Measurements from ENCODE around the gene MATN3. TPM values are rescaled to one million over a fixed set of nuclear protein-coding genes. Genes with fewer than 3 reads are reported as not detected.

MATN3 gene
- total RNA-seq, 2 donors from 2014 or later = not detected

- peaks cover 21 to 30% of the 10 kb centered on the region in 2 donors for H3K27me3 Mint-ChIP-seq
- DNase-seq (ENCODE audit: low spot score) (no peak), ATAC-seq (no peak)
- no peaks in the 10 kb centered on the region for H3K9me3 Mint-ChIP-seq
- H3K27ac Mint-ChIP-seq = no peak overlapping the region
- H3K4me1 Mint-ChIP-seq (ENCODE audit: low read depth in 2 of 2) = no peaks in the 10 kb centered on the region
- no peaks in the 10 kb centered on the region for H3K36me3 Mint-ChIP-seq
- H3K4me3 Mint-ChIP-seq = no peak overlapping the region
These were observed 7.3 kb downstream of the MATN3 start for GRCh38 chr2:20005067-20005627.

DNA sequence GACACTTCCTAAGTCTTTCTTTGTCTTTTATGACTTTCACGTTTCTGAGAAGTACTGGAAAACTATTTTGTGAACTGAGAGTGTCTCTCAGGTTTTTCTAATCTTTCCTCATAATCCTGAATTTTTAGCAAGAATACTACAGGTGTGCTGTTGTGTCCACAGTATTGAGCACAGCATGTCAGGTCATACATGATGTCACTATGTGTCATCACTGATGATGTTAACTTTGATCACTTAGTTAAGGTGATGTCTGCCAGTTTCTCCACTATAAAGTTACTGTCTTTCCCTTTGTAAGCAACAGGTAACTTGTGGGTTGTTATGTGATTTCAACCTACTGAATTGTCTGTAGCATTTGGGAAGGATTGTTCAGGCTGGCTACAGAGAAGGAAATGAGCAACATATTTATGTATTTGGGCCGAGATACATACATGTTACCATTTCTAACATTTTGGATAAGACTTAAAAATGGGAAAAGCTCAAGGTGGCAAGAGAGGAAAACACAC is 11.1 kb downstream of the MATN3 start:
- Mint-ChIP-seq H3K4me3 (no peak overlapping the region), H3K27me3 (peaks cover 26 to 38% of the 10 kb centered on the region in 2 donors), H3K36me3 (no peaks in the 10 kb centered on the region), H3K4me1 (ENCODE audit: low read depth in 2 of 2) (no peaks in the 10 kb centered on the region), H3K9me3 (no peaks in the 10 kb centered on the region), H3K27ac (no peak overlapping the region)
- no peak for ATAC-seq
- DNase-seq (ENCODE audit: low spot score) = no peak

DNA sequence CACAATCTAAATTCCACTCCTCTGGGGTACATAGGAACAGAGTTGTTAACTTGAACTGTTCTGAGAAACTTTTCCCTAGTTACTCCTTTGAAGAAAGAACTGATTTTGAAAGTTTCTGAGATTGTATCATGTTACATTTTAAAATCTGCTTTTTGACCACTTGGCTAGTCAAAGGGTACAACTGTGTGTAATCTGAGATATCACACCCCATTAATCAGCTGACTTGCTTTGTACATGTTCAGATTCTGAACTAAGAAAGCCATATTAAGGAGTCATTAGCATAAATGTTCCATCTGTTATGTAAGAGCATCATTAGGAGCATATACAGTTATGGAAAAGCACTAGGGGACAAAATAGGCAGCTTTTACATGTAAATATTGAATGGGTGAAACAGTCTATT is 18.7 kb downstream of the MATN3 start:
- DNase-seq (ENCODE audit: low spot score) = no peak
- peaks cover 13 to 18% of the 10 kb centered on the region in 2 donors for H3K4me1 Mint-ChIP-seq (ENCODE audit: low read depth in 2 of 2)
- H3K36me3 Mint-ChIP-seq = peaks cover 7% of the 10 kb centered on the region
- no peaks in the 10 kb centered on the region for H3K9me3 Mint-ChIP-seq
- H3K27me3 Mint-ChIP-seq = peaks cover 25 to 29% of the 10 kb centered on the region in 2 donors
- H3K27ac Mint-ChIP-seq = no peak overlapping the region
- no peak for ATAC-seq
- no peak overlapping the region for H3K4me3 Mint-ChIP-seq

GRCh38 chr2:19991895-19992294 is 20.6 kb downstream of the MATN3 start:
- Mint-ChIP-seq H3K4me1 (ENCODE audit: low read depth in 2 of 2) (peaks cover 19 to 25% of the 10 kb centered on the region in 2 donors), H3K27ac (no peak overlapping the region), H3K36me3 (peaks cover 7% of the 10 kb centered on the region), H3K4me3 (no peak overlapping the region), H3K27me3 (peaks cover 20 to 29% of the 10 kb centered on the region in 2 donors), H3K9me3 (no peaks in the 10 kb centered on the region)
- no peak for DNase-seq (ENCODE audit: low spot score)
- no peak for ATAC-seq

- no peak for DNase-seq (ENCODE audit: low spot score)
- Mint-ChIP-seq H3K27me3 (peaks cover 15 to 18% of the 10 kb centered on the region in 2 donors), H3K27ac (peak overlapping the region; percentile 61 to 92), H3K9me3 (no peaks in the 10 kb centered on the region), H3K4me1 (ENCODE audit: low read depth in 2 of 2) (peaks cover 19 to 32% of the 10 kb centered on the region in 2 donors), H3K4me3 (peak overlapping the region; percentile 95), H3K36me3 (peaks cover 11% of the 10 kb centered on the region)
- no peak for ATAC-seq
These were observed 22.1 kb downstream of the MATN3 start for GRCh38 chr2:19990416-19990728.

DNA sequence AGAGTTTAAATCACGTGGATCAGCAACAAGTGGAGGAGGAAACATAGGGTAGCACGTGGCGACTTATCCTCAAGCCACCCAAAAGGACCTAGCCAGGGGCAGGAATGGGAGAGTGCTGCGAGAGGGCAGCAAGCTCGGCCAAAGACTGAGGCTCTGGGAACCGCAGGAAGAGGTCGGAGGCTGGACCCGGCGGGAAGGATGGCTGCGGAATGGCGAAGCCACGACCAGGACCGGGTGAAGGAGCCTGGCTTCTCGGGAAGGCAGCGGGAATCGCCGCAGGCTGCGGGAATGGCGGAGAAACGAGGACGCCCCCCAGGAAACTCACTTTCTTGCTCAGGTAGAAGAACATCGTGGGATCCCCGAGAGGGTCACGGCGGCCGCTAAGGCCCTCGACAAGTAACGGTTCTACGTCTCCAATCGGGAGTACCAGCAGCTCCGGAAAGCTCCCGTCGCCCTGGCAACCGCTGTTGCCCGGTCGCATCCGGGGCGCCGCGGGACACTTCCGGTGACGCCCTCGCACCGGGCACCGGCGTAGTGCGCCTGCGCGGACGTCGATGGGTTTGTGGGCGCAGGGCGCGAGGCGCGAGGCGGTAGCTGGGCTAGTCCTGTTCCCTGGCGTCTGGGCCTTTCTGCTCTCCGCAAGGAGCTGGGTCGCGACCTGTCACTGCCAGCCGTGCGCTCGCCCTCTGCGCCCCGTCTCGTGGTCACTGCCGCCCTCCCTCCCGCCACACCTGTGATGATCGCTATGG is 22.6 kb downstream of the MATN3 start, which contains the start of gene WDR35:
Gene WDR35, minus strand, starts transcription at position 439 of the 749 bp plus-strand sequence. Its CDS starts 90 bp downstream, at position 349.
- peaks cover 15 to 18% of the 10 kb centered on the region in 2 donors for H3K27me3 Mint-ChIP-seq
- H3K4me3 Mint-ChIP-seq = peak within 1 kb of the TSS; percentile 95
- H3K36me3 Mint-ChIP-seq = peaks cover 11% of the 10 kb centered on the region
- DNase-seq (ENCODE audit: low spot score) (peak; percentile 95), ATAC-seq (peak; percentile 98 to 99)
- H3K9me3 Mint-ChIP-seq = no peaks in the 10 kb centered on the region
- peak within 1 kb of the TSS; percentile 61 to 92 for H3K27ac Mint-ChIP-seq
- peaks cover 19 to 32% of the 10 kb centered on the region in 2 donors for H3K4me1 Mint-ChIP-seq (ENCODE audit: low read depth in 2 of 2)

GRCh38 chr2:19989342-19989666 is 23.2 kb downstream of the MATN3 start:
- ATAC-seq (no peak), DNase-seq (ENCODE audit: low spot score) (no peak)
- H3K9me3 Mint-ChIP-seq = no peaks in the 10 kb centered on the region
- peaks cover 14 to 15% of the 10 kb centered on the region in 2 donors for H3K27me3 Mint-ChIP-seq
- peaks cover 11% of the 10 kb centered on the region for H3K36me3 Mint-ChIP-seq
- H3K4me1 Mint-ChIP-seq (ENCODE audit: low read depth in 2 of 2) = peaks cover 19 to 32% of the 10 kb centered on the region in 2 donors
- peak overlapping the region; percentile 61 to 92 for H3K27ac Mint-ChIP-seq
- H3K4me3 Mint-ChIP-seq = peak overlapping the region; percentile 95

DNA sequence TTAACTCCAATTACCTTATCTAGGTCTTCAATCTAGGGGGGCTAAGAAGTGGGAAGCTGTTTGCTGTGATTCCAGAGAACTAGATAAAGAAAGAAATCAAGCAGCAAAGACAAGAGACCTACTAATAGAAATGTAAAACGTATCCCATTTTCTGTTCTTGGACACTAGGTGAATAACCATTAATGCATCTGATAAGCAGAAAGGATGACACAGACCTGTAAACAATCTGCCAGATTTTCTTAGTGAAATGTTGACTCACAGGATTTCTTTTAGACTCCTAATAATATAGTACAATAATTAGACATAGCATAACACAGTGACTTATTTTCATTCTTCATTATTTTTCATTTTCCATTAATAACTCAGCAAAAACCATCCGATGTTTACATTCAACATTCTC is 23.9 kb downstream of the MATN3 start:
- no peak for ATAC-seq
- Mint-ChIP-seq H3K36me3 (peaks cover 11% of the 10 kb centered on the region), H3K4me1 (ENCODE audit: low read depth in 2 of 2) (peaks cover 19 to 32% of the 10 kb centered on the region in 2 donors), H3K4me3 (peak overlapping the region; percentile 95), H3K27ac (peak overlapping the region; percentile 61 to 92), H3K27me3 (peaks cover 10 to 12% of the 10 kb centered on the region in 2 donors), H3K9me3 (no peaks in the 10 kb centered on the region)
- no peak for DNase-seq (ENCODE audit: low spot score)

- peaks cover 19 to 32% of the 10 kb centered on the region in 2 donors for H3K4me1 Mint-ChIP-seq (ENCODE audit: low read depth in 2 of 2)
- no peak for ATAC-seq
- H3K27ac Mint-ChIP-seq = no peak overlapping the region
- no peaks in the 10 kb centered on the region for H3K9me3 Mint-ChIP-seq
- H3K4me3 Mint-ChIP-seq = peak overlapping the region; percentile 95
- peaks cover 7 to 10% of the 10 kb centered on the region in 2 donors for H3K27me3 Mint-ChIP-seq
- peaks cover 11% of the 10 kb centered on the region for H3K36me3 Mint-ChIP-seq
- DNase-seq (ENCODE audit: low spot score) = no peak
These were observed 24.5 kb downstream of the MATN3 start for GRCh38 chr2:19987936-19988335.

- Mint-ChIP-seq H3K27ac (no peak overlapping the region), H3K4me1 (ENCODE audit: low read depth in 2 of 2) (peaks cover 0 to 7% of the 10 kb centered on the region in 2 donors)
- no peak for DNase-seq (ENCODE audit: low spot score)
These were observed 30.2 kb downstream of the MATN3 start for GRCh38 chr2:19982268-19982667.

GRCh38 chr2:19979932-19980331 is 32.5 kb downstream of the MATN3 start:
- no peak overlapping the region for H3K27ac Mint-ChIP-seq
- ATAC-seq (no peak), DNase-seq (ENCODE audit: low spot score) (no peak)
- H3K9me3 Mint-ChIP-seq = no peaks in the 10 kb centered on the region
- H3K4me1 Mint-ChIP-seq (ENCODE audit: low read depth in 2 of 2) = no peaks in the 10 kb centered on the region
- H3K27me3 Mint-ChIP-seq = no peaks in the 10 kb centered on the region
- peaks cover 6% of the 10 kb centered on the region for H3K36me3 Mint-ChIP-seq
- H3K4me3 Mint-ChIP-seq = no peak overlapping the region

More at GRCh38 chr2:19982268-19982667, 30.2 kb downstream of the MATN3 start:
- ATAC-seq = no peak
- peaks cover 10% of the 10 kb centered on the region for H3K36me3 Mint-ChIP-seq
- H3K9me3 Mint-ChIP-seq = no peaks in the 10 kb centered on the region
- no peak overlapping the region for H3K4me3 Mint-ChIP-seq
- no peaks in the 10 kb centered on the region for H3K27me3 Mint-ChIP-seq

DNA sequence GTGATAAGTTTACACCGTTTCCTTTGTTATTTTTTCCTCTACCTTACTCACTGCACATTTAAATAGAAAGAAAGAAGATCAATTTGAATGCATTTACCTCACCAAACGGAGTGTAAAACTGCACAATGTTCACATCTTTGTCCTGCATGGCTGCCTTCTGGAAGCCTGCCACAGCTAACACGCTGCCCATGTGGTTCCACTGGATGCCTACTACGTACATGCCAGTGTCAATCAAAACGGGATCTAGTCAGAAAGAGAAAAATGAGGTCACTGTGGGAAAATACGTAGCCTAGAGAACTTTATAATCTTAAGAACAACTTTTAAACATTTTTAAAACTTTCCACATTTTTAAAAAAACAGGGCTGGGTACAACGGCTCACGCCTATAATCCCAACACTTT is 39.0 kb downstream of the MATN3 start:
- Mint-ChIP-seq H3K4me3 (no peak overlapping the region), H3K27ac (no peak overlapping the region), H3K4me1 (ENCODE audit: low read depth in 2 of 2) (peaks cover 12 to 18% of the 10 kb centered on the region in 2 donors), H3K27me3 (no peaks in the 10 kb centered on the region), H3K36me3 (peaks cover 4% of the 10 kb centered on the region), H3K9me3 (no peaks in the 10 kb centered on the region)
- DNase-seq (ENCODE audit: low spot score) (no peak), ATAC-seq (no peak)

DNA sequence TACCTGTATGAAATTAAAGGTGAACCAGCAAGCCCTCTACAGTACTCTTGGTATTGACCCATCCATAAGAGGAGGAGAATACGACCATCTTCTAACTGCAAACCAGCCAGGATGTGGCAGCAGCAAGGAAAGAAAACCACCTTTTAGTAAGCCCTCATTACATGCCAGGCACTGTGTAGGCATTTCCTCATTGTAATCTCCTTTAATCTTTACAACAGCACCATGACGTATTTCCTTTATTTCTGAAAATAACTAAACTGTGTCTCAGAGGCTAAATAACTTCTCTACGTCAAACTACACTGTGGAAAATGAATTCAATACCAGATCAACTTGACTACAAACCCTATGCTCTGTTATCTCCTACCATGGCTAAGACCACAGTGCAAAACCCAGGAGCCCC is 40.8 kb downstream of the MATN3 start:
- ATAC-seq = peak; percentile 68 to 77
- Mint-ChIP-seq H3K4me1 (ENCODE audit: low read depth in 2 of 2) (peaks cover 12 to 18% of the 10 kb centered on the region in 2 donors), H3K36me3 (peaks cover 4% of the 10 kb centered on the region), H3K27ac (peak overlapping the region; percentile 82 to 89), H3K9me3 (no peaks in the 10 kb centered on the region), H3K4me3 (peak overlapping the region; percentile 28), H3K27me3 (no peaks in the 10 kb centered on the region)
- DNase-seq (ENCODE audit: low spot score) = no peak

DNA sequence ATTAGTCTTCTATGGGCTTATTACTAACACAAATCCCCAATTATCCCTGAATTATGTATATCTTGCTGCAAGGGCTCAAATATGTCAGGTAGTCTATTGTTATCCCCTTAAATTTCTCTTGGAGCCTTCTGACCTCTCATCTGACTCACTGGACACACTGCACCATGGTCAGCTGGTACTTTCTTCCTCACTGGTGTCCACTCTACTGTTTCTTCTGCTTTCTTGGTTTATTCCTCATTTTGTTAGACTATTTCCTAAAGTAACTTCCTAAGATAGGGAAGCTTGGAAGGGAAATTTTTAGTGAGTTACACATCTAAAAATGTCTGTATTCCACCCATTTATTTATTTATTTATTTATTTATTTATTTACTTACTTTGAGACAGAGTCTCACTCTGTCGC is 49.1 kb downstream of the MATN3 start:
- no peaks in the 10 kb centered on the region for H3K9me3 Mint-ChIP-seq
- ATAC-seq (no peak), DNase-seq (ENCODE audit: low spot score) (no peak)
- no peaks in the 10 kb centered on the region for H3K4me1 Mint-ChIP-seq (ENCODE audit: low read depth in 2 of 2)
- no peak overlapping the region for H3K4me3 Mint-ChIP-seq
- no peak overlapping the region for H3K27ac Mint-ChIP-seq
- H3K36me3 Mint-ChIP-seq = peaks cover 4% of the 10 kb centered on the region
- no peaks in the 10 kb centered on the region for H3K27me3 Mint-ChIP-seq
